ENCODE measurements around the gene EDAR. TPM values are rescaled to one million over a fixed set of nuclear protein-coding genes. Genes with fewer than 3 reads are reported as not detected.

The EDAR gene
- total and polyA plus RNA-seq, 3 experiments from 2014 or later, result 0.07 to 0.64 (median 0.16) TPM

GRCh38 chr2:108918941-108919341, 70.1 kb downstream of the EDAR start:
- no peaks in the 10 kb centered on the region for H3K4me1 Mint-ChIP-seq
- no peak overlapping the region for H3K27ac Mint-ChIP-seq
- H3K36me3 Mint-ChIP-seq, result no peaks in the 10 kb centered on the region
- H3K4me3 ChIP-seq (ENCODE audit: low read length), result no peak overlapping the region
- CTCF ChIA-PET, result no interaction called here
- H3K4me3 Mint-ChIP-seq, result no peak overlapping the region
- H3K27me3 Mint-ChIP-seq, result peaks cover 0 to 5% of the 10 kb centered on the region in 2 donors
- H3K4me1 ChIP-seq (ENCODE audit: insufficient read depth, low read length), result no peaks in the 10 kb centered on the region
- H3K36me3 ChIP-seq (ENCODE audit: insufficient read depth, low read length), result peaks cover 5% of the 10 kb centered on the region
- no peak overlapping the region for H3K27ac ChIP-seq (ENCODE audit: low read depth, low read length)
- no peaks in the 10 kb centered on the region for H3K9me3 ChIP-seq (ENCODE audit: low read length)
- no peaks in the 10 kb centered on the region for H3K27me3 ChIP-seq (ENCODE audit: insufficient read depth, low read length, poor library complexity, severe bottlenecking)
- DNase-seq, result no peak
- POLR2A ChIA-PET, result no interaction called here
- H3K9me3 Mint-ChIP-seq, result no peaks in the 10 kb centered on the region

GRCh38 chr2:108918156-108918874, 70.7 kb downstream of the EDAR start:
- no peak overlapping the region for H3K4me3 ChIP-seq (ENCODE audit: low read length)
- H3K9me3 Mint-ChIP-seq, result no peaks in the 10 kb centered on the region
- ChIA-PET POLR2A (no interaction called here), CTCF (no interaction called here)
- H3K27me3 ChIP-seq (ENCODE audit: insufficient read depth, low read length, poor library complexity, severe bottlenecking), result no peaks in the 10 kb centered on the region
- no peaks in the 10 kb centered on the region for H3K4me1 ChIP-seq (ENCODE audit: insufficient read depth, low read length)
- DNase-seq, result no peak
- H3K27ac ChIP-seq (ENCODE audit: low read depth, low read length), result no peak overlapping the region
- H3K36me3 Mint-ChIP-seq, result no peaks in the 10 kb centered on the region
- peaks cover 5% of the 10 kb centered on the region for H3K36me3 ChIP-seq (ENCODE audit: insufficient read depth, low read length)
- no peaks in the 10 kb centered on the region for H3K4me1 Mint-ChIP-seq
- H3K27me3 Mint-ChIP-seq, result peaks cover 2 to 5% of the 10 kb centered on the region in 2 donors
- H3K4me3 Mint-ChIP-seq, result no peak overlapping the region
- H3K9me3 ChIP-seq (ENCODE audit: low read length), result no peaks in the 10 kb centered on the region
- no peak overlapping the region for H3K27ac Mint-ChIP-seq

GRCh38 chr2:108917526-108917925, 71.5 kb downstream of the EDAR start:
- no peak overlapping the region for H3K4me3 Mint-ChIP-seq

GRCh38 chr2:108916796-108917421, 72.1 kb downstream of the EDAR start:
- Mint-ChIP-seq H3K4me3 (no peak overlapping the region), H3K36me3 (no peaks in the 10 kb centered on the region), H3K27me3 (peaks cover 2 to 5% of the 10 kb centered on the region in 2 donors), H3K9me3 (no peaks in the 10 kb centered on the region), H3K4me1 (no peaks in the 10 kb centered on the region), H3K27ac (peak overlapping the region in 2 of 8 donors; percentile 7 to 74)
- Histone ChIP-seq H3K4me1 (ENCODE audit: insufficient read depth, low read length) (no peaks in the 10 kb centered on the region), H3K36me3 (ENCODE audit: insufficient read depth, low read length) (no peaks in the 10 kb centered on the region), H3K4me3 (ENCODE audit: low read length) (no peak overlapping the region), H3K9me3 (ENCODE audit: low read length) (no peaks in the 10 kb centered on the region), H3K27ac (ENCODE audit: low read depth, low read length) (no peak overlapping the region), H3K27me3 (ENCODE audit: insufficient read depth, low read length, poor library complexity, severe bottlenecking) (no peaks in the 10 kb centered on the region)
- ChIA-PET CTCF (interaction anchor here (1.0 kb wide), 1 partner anchor 14 kb away, joined by 3 read pairs; no protein-coding TSS in a partner anchor), POLR2A (no interaction called here)
- no peak for DNase-seq

More at GRCh38 chr2:108917526-108917925, 71.5 kb downstream of the EDAR start:
- Histone ChIP-seq H3K4me3 (ENCODE audit: low read length) (no peak overlapping the region), H3K36me3 (ENCODE audit: insufficient read depth, low read length) (no peaks in the 10 kb centered on the region), H3K27ac (ENCODE audit: low read depth, low read length) (no peak overlapping the region), H3K4me1 (ENCODE audit: insufficient read depth, low read length) (no peaks in the 10 kb centered on the region), H3K27me3 (ENCODE audit: insufficient read depth, low read length, poor library complexity, severe bottlenecking) (no peaks in the 10 kb centered on the region), H3K9me3 (ENCODE audit: low read length) (no peaks in the 10 kb centered on the region)
- Mint-ChIP-seq H3K27ac (peak overlapping the region in 1 of 8 donors; percentile 7), H3K27me3 (peaks cover 2 to 5% of the 10 kb centered on the region in 2 donors), H3K4me1 (no peaks in the 10 kb centered on the region), H3K36me3 (no peaks in the 10 kb centered on the region), H3K9me3 (no peaks in the 10 kb centered on the region)
- ChIA-PET POLR2A (no interaction called here), CTCF (interaction anchor here (1.0 kb wide), 1 partner anchor 13 kb away, joined by 3 read pairs; no protein-coding TSS in a partner anchor)
- DNase-seq, result no peak

- H3K27me3 ChIP-seq (ENCODE audit: insufficient read depth, low read length, poor library complexity, severe bottlenecking), result no peaks in the 10 kb centered on the region
- Mint-ChIP-seq H3K4me3 (no peak overlapping the region), H3K4me1 (no peaks in the 10 kb centered on the region), H3K9me3 (no peaks in the 10 kb centered on the region), H3K27ac (peak overlapping the region in 1 of 8 donors; percentile 74), H3K36me3 (no peaks in the 10 kb centered on the region), H3K27me3 (peaks cover 2 to 5% of the 10 kb centered on the region in 2 donors)
- no peaks in the 10 kb centered on the region for H3K4me1 ChIP-seq (ENCODE audit: insufficient read depth, low read length)
- no peaks in the 10 kb centered on the region for H3K36me3 ChIP-seq (ENCODE audit: insufficient read depth, low read length)
- H3K4me3 ChIP-seq (ENCODE audit: low read length), result no peak overlapping the region
- ChIA-PET CTCF (interaction anchor here (1.1 kb wide), 1 partner anchor 13 kb away, joined by 4 read pairs; no protein-coding TSS in a partner anchor), POLR2A (no interaction called here)
- no peak overlapping the region for H3K27ac ChIP-seq (ENCODE audit: low read depth, low read length)
- DNase-seq, result no peak
- H3K9me3 ChIP-seq (ENCODE audit: low read length), result no peaks in the 10 kb centered on the region
Observed at GRCh38 chr2:108916122-108916795, 72.8 kb downstream of the EDAR start.

GRCh38 chr2:108912629-108912902, 76.5 kb downstream of the EDAR start:
- Histone ChIP-seq H3K4me3 (ENCODE audit: low read length) (no peak overlapping the region), H3K27me3 (ENCODE audit: insufficient read depth, low read length, poor library complexity, severe bottlenecking) (no peaks in the 10 kb centered on the region), H3K4me1 (ENCODE audit: insufficient read depth, low read length) (no peaks in the 10 kb centered on the region), H3K36me3 (ENCODE audit: insufficient read depth, low read length) (no peaks in the 10 kb centered on the region), H3K9me3 (ENCODE audit: low read length) (no peaks in the 10 kb centered on the region), H3K27ac (ENCODE audit: low read depth, low read length) (no peak overlapping the region)
- H3K36me3 Mint-ChIP-seq, result no peaks in the 10 kb centered on the region
- ChIA-PET POLR2A (no interaction called here), CTCF (interaction anchor here (2.3 kb wide), 1 partner anchor 16 kb away, joined by 7 read pairs; no protein-coding TSS in a partner anchor)
- peaks cover 0 to 2% of the 10 kb centered on the region in 2 donors for H3K27me3 Mint-ChIP-seq
- no peaks in the 10 kb centered on the region for H3K4me1 Mint-ChIP-seq
- no peaks in the 10 kb centered on the region for H3K9me3 Mint-ChIP-seq
- H3K27ac Mint-ChIP-seq, result no peak overlapping the region
- H3K4me3 Mint-ChIP-seq, result no peak overlapping the region
- no peak for DNase-seq

- CTCF ChIA-PET, result no interaction called here
- no peak overlapping the region for H3K27ac Mint-ChIP-seq
- Histone ChIP-seq H3K4me3 (ENCODE audit: low read length) (no peak overlapping the region), H3K36me3 (ENCODE audit: insufficient read depth, low read length) (no peaks in the 10 kb centered on the region), H3K9me3 (ENCODE audit: low read length) (no peaks in the 10 kb centered on the region), H3K27me3 (ENCODE audit: insufficient read depth, low read length, poor library complexity, severe bottlenecking) (no peaks in the 10 kb centered on the region), H3K27ac (ENCODE audit: low read depth, low read length) (no peak overlapping the region), H3K4me1 (ENCODE audit: insufficient read depth, low read length) (no peaks in the 10 kb centered on the region)
- peaks cover 0 to 2% of the 10 kb centered on the region in 2 donors for H3K27me3 Mint-ChIP-seq
- POLR2A ChIA-PET, result no interaction called here
- no peaks in the 10 kb centered on the region for H3K9me3 Mint-ChIP-seq
- no peak for DNase-seq
- no peaks in the 10 kb centered on the region for H3K4me1 Mint-ChIP-seq
- no peaks in the 10 kb centered on the region for H3K36me3 Mint-ChIP-seq
- no peak overlapping the region for H3K4me3 Mint-ChIP-seq
Observed at GRCh38 chr2:108911807-108912628, 77.0 kb downstream of the EDAR start.

- Histone ChIP-seq H3K4me1 (ENCODE audit: insufficient read depth, low read length) (no peaks in the 10 kb centered on the region), H3K27me3 (ENCODE audit: insufficient read depth, low read length, poor library complexity, severe bottlenecking) (no peaks in the 10 kb centered on the region), H3K36me3 (ENCODE audit: insufficient read depth, low read length) (no peaks in the 10 kb centered on the region), H3K27ac (ENCODE audit: low read depth, low read length) (no peak overlapping the region), H3K9me3 (ENCODE audit: low read length) (no peaks in the 10 kb centered on the region), H3K4me3 (ENCODE audit: low read length) (no peak overlapping the region)
- H3K9me3 Mint-ChIP-seq, result no peaks in the 10 kb centered on the region
- H3K27me3 Mint-ChIP-seq, result peaks cover 0 to 2% of the 10 kb centered on the region in 2 donors
- no peak overlapping the region for H3K4me3 Mint-ChIP-seq
- H3K4me1 Mint-ChIP-seq, result no peaks in the 10 kb centered on the region
- no peak overlapping the region for H3K27ac Mint-ChIP-seq
- H3K36me3 Mint-ChIP-seq, result no peaks in the 10 kb centered on the region
- POLR2A ChIA-PET, result no interaction called here
- CTCF ChIA-PET, result no interaction called here
- DNase-seq, result no peak
Observed at GRCh38 chr2:108911401-108911800, 77.6 kb downstream of the EDAR start.
